Activated CD4-positive, alpha-beta memory T cell treated with anti-CD3 and anti-CD28 coated beads for 36 hours (primary cell): ENCODE results near the gene ZNF652. TPM values are rescaled to one million over a fixed set of nuclear protein-coding genes. Genes with fewer than 3 reads are reported as not detected.

Experiments used
- CTCF ChIA-PET: fragments of 350-600 bp; sonication (Branson Sonifier 250); formaldehyde crosslinking; loops from one replicate; lab custom pipeline; 2021; ENCODE audit warnings: antibody characterized with exemption, inconsistent platforms; lab: Charles Lee
- POLR2A ChIA-PET: fragments of 350-600 bp; sonication (Branson Sonifier 250); formaldehyde crosslinking; loops from one replicate; lab custom pipeline; 2021; ENCODE audit warnings: antibody characterized with exemption; lab: Charles Lee
- DNase-seq: peaks from one replicate; pipeline ENCODE4 v3.0.0-alpha.2; 2020
- H3K27ac Mint-ChIP-seq: one replicate; pipeline ENCODE4 v1.8.0; 2021; ENCODE audit warnings: mixed read lengths
- H3K27me3 Mint-ChIP-seq: one replicate; pipeline ENCODE4 v1.8.0; 2021; ENCODE audit warnings: mixed read lengths
- H3K36me3 Mint-ChIP-seq: one replicate; pipeline ENCODE4 v1.8.0; 2021; ENCODE audit warnings: mixed read lengths
- H3K4me1 Mint-ChIP-seq: one replicate; pipeline ENCODE4 v1.8.0; 2021; ENCODE audit warnings: low read depth, mixed read lengths
- H3K4me3 Mint-ChIP-seq: one replicate; pipeline ENCODE4 v1.8.0; 2021; ENCODE audit warnings: mild to moderate bottlenecking, mixed read lengths
- H3K9me3 Mint-ChIP-seq: one replicate; pipeline ENCODE4 v1.8.0; 2021; ENCODE audit warnings: mixed read lengths
- intact Hi-C: fragments of 100-400 bp; cut with micrococcal nuclease; formaldehyde crosslinking; loops from one replicate; pipeline ENCODE4 v1.15.1; 2023
- total RNA-seq, 2 experiments: library from RNA; stranded (reverse); gene quantifications; one replicate each; pipeline ENCODE4 v1.2.3, GENCODE V29; 2021

The ZNF652 gene
- total RNA-seq, 2 experiments from 2014 or later = 5.7 to 7.2 TPM

- POLR2A ChIA-PET = no interaction called here
- Mint-ChIP-seq H3K9me3 (no peaks in the 10 kb centered on the region), H3K4me1 (peaks cover 31% of the 10 kb centered on the region), H3K36me3 (peaks cover 4% of the 10 kb centered on the region), H3K27me3 (no peaks in the 10 kb centered on the region), H3K4me3 (no peak overlapping the region), H3K27ac (no peak overlapping the region)
- CTCF ChIA-PET = interaction anchor here (1.0 to 2.1 kb wide), 3 partner anchors 12 to 33 kb away, joined by 3 to 7 read pairs (median 4); no protein-coding TSS in a partner anchor
- no peak for DNase-seq
- intact Hi-C loops = no loop called here
Measured at GRCh38 chr17:49334744-49335512, 27.1 kb downstream of the ZNF652 start.

DNA sequence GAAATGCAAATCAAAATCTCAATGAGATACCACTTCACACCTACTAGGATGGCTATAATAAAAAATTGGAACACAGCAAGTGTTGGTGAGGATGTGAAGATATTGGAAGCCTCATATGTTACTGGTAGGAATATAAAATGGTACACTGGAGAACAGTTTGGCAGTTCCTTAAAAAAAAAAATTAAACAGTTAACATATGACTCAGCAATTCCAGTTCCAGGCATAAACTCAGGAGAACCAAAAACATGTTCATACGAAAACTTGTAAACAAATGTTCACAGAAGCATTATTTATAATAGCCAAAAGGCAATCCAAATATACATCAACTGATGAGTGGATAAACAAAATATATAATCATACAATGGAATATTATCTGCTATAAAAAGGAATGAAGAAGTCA is 28.2 kb downstream of the ZNF652 start:
- POLR2A ChIA-PET = no interaction called here
- Mint-ChIP-seq H3K27me3 (no peaks in the 10 kb centered on the region), H3K4me1 (peaks cover 30% of the 10 kb centered on the region), H3K4me3 (no peak overlapping the region), H3K27ac (no peak overlapping the region), H3K36me3 (peaks cover 2% of the 10 kb centered on the region), H3K9me3 (no peaks in the 10 kb centered on the region)
- CTCF ChIA-PET = interaction anchor here (2.1 kb wide), 1 partner anchor 35 kb away, joined by 7 read pairs; no protein-coding TSS in a partner anchor
- no peak for DNase-seq
- intact Hi-C loops = no loop called here

DNA sequence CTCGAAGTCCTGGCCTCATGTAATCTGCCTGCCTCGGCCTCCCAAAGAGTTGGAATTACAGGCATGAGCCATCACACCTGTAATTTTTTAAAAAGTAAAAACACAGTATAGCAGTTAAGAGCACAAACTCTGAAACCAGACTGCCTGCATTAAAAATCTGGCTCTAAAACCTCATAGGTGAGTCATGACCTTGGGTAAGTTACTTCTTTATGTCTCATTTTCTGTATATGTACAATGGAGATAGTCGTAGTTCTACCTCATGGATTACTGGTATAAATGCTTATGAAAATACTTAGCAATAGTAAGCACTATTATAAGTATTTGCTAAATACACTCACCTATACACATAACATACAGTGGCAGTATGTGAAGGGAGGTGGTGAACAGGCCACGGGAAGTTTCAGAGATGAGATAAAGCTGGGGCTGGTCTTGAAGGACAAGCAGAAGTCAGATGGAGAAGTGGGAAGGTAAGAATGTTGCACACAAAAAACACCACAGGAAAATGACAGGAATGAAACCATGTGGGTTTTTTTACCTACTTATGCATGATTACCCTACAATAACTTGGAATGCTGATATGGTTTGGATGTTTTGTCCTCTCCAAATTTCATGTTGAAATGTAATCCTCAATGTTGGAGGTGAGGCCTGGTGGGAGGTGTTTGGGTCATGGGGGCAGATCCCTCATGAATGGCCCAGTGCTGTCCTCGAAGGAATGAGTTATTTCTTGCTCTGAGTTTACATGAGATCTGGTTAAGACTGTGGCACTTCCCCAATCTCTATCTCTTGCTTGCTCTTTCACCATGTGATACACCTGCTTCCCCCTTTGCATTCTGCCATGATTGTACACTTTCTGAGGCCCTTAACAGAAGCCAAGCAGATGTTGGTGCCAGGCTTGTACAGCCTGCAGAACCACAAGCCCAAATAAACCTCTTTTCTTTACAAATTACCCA is 33.9 kb downstream of the ZNF652 start:
- ChIA-PET POLR2A (interaction anchor here (1.2 kb wide), 1 partner anchor 14 kb away, joined by 7 read pairs; no protein-coding TSS in a partner anchor), CTCF (interaction anchor here (0.8 to 1.4 kb wide), 3 partner anchors 33 to 148 kb away, joined by 3 to 9 read pairs (median 3); no protein-coding TSS in a partner anchor)
- H3K4me3 Mint-ChIP-seq = no peak overlapping the region

DNA sequence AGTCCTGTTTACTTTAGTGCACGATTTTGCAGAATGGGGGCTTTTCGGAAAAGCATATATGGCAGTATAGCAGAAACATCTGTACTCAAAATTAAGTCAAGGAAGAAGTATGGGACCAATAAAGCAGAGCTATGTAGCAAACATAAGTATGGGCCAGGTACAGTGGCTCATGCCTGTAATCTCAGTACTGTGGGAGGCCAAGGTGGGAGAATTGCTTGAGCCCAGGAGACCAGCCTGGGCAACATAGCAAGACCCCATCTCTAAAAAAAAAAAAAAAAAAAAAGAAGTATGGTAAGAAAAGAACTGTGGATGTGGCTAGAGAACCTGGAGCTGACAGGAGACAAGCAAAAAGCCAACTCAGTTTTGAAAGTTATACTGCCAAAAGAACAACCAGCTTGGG is 36.1 kb downstream of the ZNF652 start:
- H3K27ac Mint-ChIP-seq = no peak overlapping the region
- POLR2A ChIA-PET = interaction anchor here (0.6 kb wide), 1 partner anchor 392 kb away, joined by 3 read pairs; no protein-coding TSS in a partner anchor
- no peaks in the 10 kb centered on the region for H3K9me3 Mint-ChIP-seq

More for the DNA sequence above, 33.9 kb downstream of the ZNF652 start:
- intact Hi-C loops = loop anchor here (2.0 kb wide), 1 partner anchor 15 kb away; no protein-coding TSS in a partner anchor
- no peak for DNase-seq
- Mint-ChIP-seq H3K27ac (peak overlapping the region; percentile 49), H3K4me1 (peaks cover 38% of the 10 kb centered on the region), H3K9me3 (no peaks in the 10 kb centered on the region), H3K36me3 (no peaks in the 10 kb centered on the region), H3K27me3 (no peaks in the 10 kb centered on the region)

DNA sequence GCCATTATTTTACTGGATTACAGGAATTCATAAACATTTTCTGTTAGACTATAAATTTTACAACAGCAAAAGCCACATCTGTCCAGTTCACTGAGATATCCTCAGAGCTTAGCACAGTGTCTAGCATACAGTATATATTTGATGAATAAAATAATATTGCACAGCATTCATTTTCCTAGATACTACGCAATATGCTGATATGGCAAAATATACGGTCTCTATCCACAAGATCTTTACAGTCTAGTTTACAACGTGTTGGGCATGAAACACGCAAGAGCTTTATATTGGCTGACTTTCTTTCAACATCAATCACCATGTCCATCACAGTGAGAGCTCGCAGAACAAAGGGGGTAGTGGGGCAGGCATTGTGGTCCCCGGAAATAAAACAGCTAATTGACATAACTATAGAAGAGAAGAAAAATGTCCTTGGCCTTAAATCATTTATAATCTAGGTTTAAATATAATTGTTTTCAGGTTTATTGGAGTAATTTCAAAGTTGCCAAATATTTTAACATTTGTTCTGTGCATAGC is 43.5 kb downstream of the ZNF652 start:
- no peaks in the 10 kb centered on the region for H3K36me3 Mint-ChIP-seq
- H3K9me3 Mint-ChIP-seq = no peaks in the 10 kb centered on the region
- intact Hi-C loops = no loop called here
- H3K4me1 Mint-ChIP-seq = peaks cover 16% of the 10 kb centered on the region
- no peaks in the 10 kb centered on the region for H3K27me3 Mint-ChIP-seq
- H3K4me3 Mint-ChIP-seq = no peak overlapping the region
- no peak overlapping the region for H3K27ac Mint-ChIP-seq
- no peak for DNase-seq
- ChIA-PET POLR2A (no interaction called here), CTCF (interaction anchor here (0.6 to 6.2 kb wide), 6 partner anchors 39 to 497 kb away, joined by 3 to 106 read pairs (median 4); no protein-coding TSS in a partner anchor)

More for the DNA sequence above, 36.1 kb downstream of the ZNF652 start:
- DNase-seq = no peak
- CTCF ChIA-PET = no interaction called here
- H3K27me3 Mint-ChIP-seq = no peaks in the 10 kb centered on the region
- intact Hi-C loops = no loop called here
- no peaks in the 10 kb centered on the region for H3K36me3 Mint-ChIP-seq
- peaks cover 38% of the 10 kb centered on the region for H3K4me1 Mint-ChIP-seq
- no peak overlapping the region for H3K4me3 Mint-ChIP-seq

GRCh38 chr17:49316889-49317675 is 45.0 kb downstream of the ZNF652 start:
- no peaks in the 10 kb centered on the region for H3K27me3 Mint-ChIP-seq
- intact Hi-C loops = no loop called here
- ChIA-PET POLR2A (interaction anchor here (1.2 kb wide), 1 partner anchor 51 kb away, joined by 4 read pairs; no protein-coding TSS in a partner anchor), CTCF (interaction anchor here (0.6 to 6.2 kb wide), 14 partner anchors 24 to 241 kb away, joined by 3 to 106 read pairs (median 10); no protein-coding TSS in a partner anchor)
- H3K27ac Mint-ChIP-seq = no peak overlapping the region
- H3K9me3 Mint-ChIP-seq = no peaks in the 10 kb centered on the region
- peaks cover 16% of the 10 kb centered on the region for H3K4me1 Mint-ChIP-seq
- no peak overlapping the region for H3K4me3 Mint-ChIP-seq
- peaks cover 2% of the 10 kb centered on the region for H3K36me3 Mint-ChIP-seq
- no peak for DNase-seq

- H3K9me3 Mint-ChIP-seq = no peaks in the 10 kb centered on the region
- H3K4me3 Mint-ChIP-seq = peak overlapping the region; percentile 51
- H3K27ac Mint-ChIP-seq = no peak overlapping the region
- H3K27me3 Mint-ChIP-seq = no peaks in the 10 kb centered on the region
- ChIA-PET POLR2A (interaction anchor here (1.0 to 1.2 kb wide), 2 partner anchors 43 to 52 kb away, joined by 3 to 4 read pairs; no protein-coding TSS in a partner anchor), CTCF (interaction anchor here (0.6 to 6.2 kb wide), 19 partner anchors 19 to 242 kb away, joined by 3 to 106 read pairs (median 6); no protein-coding TSS in a partner anchor)
- peaks cover 2% of the 10 kb centered on the region for H3K36me3 Mint-ChIP-seq
- H3K4me1 Mint-ChIP-seq = peaks cover 16% of the 10 kb centered on the region
- intact Hi-C loops = no loop called here
- no peak for DNase-seq
Measured at GRCh38 chr17:49316258-49316570, 45.8 kb downstream of the ZNF652 start.

DNA sequence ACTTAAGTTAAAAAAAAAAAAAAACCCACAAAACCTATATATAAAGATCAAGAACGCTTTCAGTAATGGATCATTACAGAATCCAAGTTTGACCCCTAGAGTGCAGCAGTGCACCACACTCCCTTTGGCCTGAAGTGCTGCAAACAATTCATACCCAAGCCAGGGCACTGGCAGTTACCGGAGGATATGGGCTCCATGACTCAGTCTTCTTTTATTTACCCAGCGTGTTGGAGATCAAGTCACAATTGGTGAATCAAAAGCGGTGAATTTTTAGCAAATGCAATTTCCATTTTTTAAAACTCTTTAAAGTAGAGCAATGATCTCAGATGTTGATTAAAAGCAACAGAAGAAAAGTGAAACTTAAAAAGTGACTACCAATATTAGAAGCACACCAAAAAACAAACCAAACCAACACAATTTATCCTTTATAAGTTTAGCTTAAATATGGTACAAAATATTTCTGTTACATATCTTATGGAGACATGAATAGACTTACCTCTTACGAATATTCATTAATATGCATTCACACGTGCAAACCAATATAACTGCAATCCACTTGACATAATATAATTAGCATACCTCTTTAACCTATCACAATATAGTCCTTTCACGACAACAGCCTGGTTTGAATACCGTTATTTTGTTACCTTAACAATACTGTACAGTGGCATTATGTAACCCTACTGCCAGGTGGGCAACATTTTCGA is 46.3 kb downstream of the ZNF652 start:
- no peaks in the 10 kb centered on the region for H3K9me3 Mint-ChIP-seq
- H3K36me3 Mint-ChIP-seq = peaks cover 2% of the 10 kb centered on the region
- no peaks in the 10 kb centered on the region for H3K27me3 Mint-ChIP-seq
- peak overlapping the region; percentile 33 for H3K27ac Mint-ChIP-seq
- peak; percentile 87 for DNase-seq
- ChIA-PET CTCF (interaction anchor here (0.6 to 6.2 kb wide), 25 partner anchors 14 to 865 kb away, joined by 3 to 106 read pairs (median 5); no protein-coding TSS in a partner anchor), POLR2A (interaction anchor here (1.0 to 1.2 kb wide), 2 partner anchors 43 to 53 kb away, joined by 3 to 4 read pairs; no protein-coding TSS in a partner anchor)
- peak overlapping the region; percentile 51 for H3K4me3 Mint-ChIP-seq
- H3K4me1 Mint-ChIP-seq = peaks cover 11% of the 10 kb centered on the region
- intact Hi-C loops = loop anchor here (1.0 kb wide), 4 partner anchors 27 to 80 kb away; no protein-coding TSS in a partner anchor

DNA sequence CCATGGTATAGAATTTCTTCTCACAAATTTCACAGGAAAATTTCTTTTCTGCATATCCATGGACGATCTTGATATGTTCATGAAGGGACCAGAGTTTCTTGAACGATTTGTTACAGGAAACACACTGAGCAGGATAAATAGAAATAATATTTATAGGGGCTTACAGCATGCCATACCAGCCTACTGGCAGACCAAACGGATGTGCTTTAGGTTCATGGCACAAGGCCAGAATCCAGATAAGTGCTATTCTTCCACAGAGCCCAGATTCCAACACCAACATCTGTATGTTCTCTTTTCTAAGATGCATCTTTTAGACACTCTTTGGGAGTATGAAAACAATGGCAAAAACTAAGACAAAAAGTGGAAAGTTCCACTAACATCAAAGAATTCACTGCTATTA is 49.3 kb downstream of the ZNF652 start:
- Mint-ChIP-seq H3K36me3 (peaks cover 2% of the 10 kb centered on the region), H3K27ac (no peak overlapping the region), H3K27me3 (no peaks in the 10 kb centered on the region), H3K4me3 (no peak overlapping the region), H3K9me3 (no peaks in the 10 kb centered on the region), H3K4me1 (peaks cover 11% of the 10 kb centered on the region)
- no peak for DNase-seq
- intact Hi-C loops = no loop called here
- ChIA-PET CTCF (no interaction called here), POLR2A (no interaction called here)

GRCh38 chr17:49299996-49300395 is 62.1 kb downstream of the ZNF652 start:
- Mint-ChIP-seq H3K27me3 (no peaks in the 10 kb centered on the region), H3K36me3 (peaks cover 3% of the 10 kb centered on the region), H3K27ac (no peak overlapping the region), H3K4me1 (no peaks in the 10 kb centered on the region), H3K9me3 (no peaks in the 10 kb centered on the region), H3K4me3 (no peak overlapping the region)
- no peak for DNase-seq
- intact Hi-C loops = loop anchor here (10.0 kb wide), 1 partner anchor 255 kb away; no protein-coding TSS in a partner anchor
- ChIA-PET POLR2A (no interaction called here), CTCF (interaction anchor here (0.7 kb wide), 1 partner anchor 1352 kb away, joined by 3 read pairs; no protein-coding TSS in a partner anchor)
